Breast epithelium (tissue), 3 donors: ENCODE data around the gene LRRC19.

Experiments used
- POLR2A ChIP-seq: fragments of 450-650 bp; IDR thresholded peaks from one replicate; pipeline ENCODE4 v1.6.1; 2016; ENCODE audit warnings: antibody characterized with exemption, mild to moderate bottlenecking, moderate library complexity
- POLR2AphosphoS5 ChIP-seq, 3 donors: sonication (generic); formaldehyde crosslinking; IDR thresholded peaks; one replicate each; pipeline ENCODE4 v1.6.1; 2017; ENCODE audit warnings: antibody characterized with exemption in 3 of 3
- TF ChIP-seq, protein P1 (sequence below), 3 donors: fragments of 450-650 bp; IDR thresholded peaks; one replicate each; pipeline ENCODE4 v1.5.1; 2016 to 2017; ENCODE audit warnings: antibody characterized with exemption in 3 of 3, mild to moderate bottlenecking in 3 of 3, moderate library complexity in 3 of 3

DNA sequence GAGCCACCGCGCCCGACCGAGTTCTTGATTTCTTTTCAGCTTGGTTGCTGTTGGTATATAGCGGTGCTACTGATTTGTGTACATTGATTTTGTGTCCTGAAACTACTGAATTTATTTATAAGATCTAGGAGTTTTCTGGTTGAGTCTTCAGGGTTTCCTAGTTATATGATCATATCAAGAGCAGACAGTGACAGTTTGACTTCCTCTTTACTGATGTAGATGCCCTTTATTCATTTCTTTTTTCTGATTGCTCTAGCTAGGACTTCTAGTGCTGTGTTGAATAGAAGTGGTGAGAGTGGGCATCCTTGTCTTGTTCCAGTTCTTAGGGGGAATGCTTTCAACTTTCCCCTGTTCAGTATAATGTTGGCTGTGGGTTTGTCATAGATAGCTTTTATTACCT is 17.4 kb upstream of the LRRC19 start:
- TF ChIP-seq POLR2A (no peak), POLR2AphosphoS5 (IDR thresholded peaks at IDR 0.05) (no peak)
- TF ChIP-seq, protein P1, sequence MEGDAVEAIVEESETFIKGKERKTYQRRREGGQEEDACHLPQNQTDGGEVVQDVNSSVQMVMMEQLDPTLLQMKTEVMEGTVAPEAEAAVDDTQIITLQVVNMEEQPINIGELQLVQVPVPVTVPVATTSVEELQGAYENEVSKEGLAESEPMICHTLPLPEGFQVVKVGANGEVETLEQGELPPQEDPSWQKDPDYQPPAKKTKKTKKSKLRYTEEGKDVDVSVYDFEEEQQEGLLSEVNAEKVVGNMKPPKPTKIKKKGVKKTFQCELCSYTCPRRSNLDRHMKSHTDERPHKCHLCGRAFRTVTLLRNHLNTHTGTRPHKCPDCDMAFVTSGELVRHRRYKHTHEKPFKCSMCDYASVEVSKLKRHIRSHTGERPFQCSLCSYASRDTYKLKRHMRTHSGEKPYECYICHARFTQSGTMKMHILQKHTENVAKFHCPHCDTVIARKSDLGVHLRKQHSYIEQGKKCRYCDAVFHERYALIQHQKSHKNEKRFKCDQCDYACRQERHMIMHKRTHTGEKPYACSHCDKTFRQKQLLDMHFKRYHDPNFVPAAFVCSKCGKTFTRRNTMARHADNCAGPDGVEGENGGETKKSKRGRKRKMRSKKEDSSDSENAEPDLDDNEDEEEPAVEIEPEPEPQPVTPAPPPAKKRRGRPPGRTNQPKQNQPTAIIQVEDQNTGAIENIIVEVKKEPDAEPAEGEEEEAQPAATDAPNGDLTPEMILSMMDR (IDR thresholded peaks at IDR 0.05) = no peak
